GM19463 (cell line): ENCODE data around the gene AVPR2.

ENCODE experiments used
- ATAC-seq: cut with Tn5 transposase; IDR thresholded peaks from one replicate; pipeline ENCODE4 v1.9.1; 2021; ENCODE audit warnings: mild to moderate bottlenecking, moderate library complexity; ENCODE audit not compliant: unreplicated experiment

The AVPR2 gene

DNA sequence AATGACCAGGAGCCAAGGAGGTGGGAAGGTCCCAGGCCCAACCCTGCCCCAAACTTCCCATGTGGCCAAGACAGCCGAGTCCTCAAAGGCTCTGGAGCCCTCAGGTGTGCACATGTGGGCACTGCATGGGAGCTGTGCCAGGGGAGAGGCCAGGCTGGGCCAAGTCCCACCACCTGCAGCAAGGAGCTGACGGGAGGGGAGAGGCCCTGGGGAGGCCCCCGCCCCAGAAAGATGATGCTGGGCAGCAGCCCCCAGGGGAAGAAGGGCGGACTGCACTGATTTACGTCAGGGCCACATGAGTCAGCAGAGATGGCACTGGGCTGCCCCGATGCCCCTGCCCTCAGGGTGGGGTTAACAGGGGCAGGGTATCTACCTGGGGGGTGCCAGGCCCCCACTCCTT lies 19.9 kb upstream of the AVPR2 start:
- no peak for ATAC-seq

DNA sequence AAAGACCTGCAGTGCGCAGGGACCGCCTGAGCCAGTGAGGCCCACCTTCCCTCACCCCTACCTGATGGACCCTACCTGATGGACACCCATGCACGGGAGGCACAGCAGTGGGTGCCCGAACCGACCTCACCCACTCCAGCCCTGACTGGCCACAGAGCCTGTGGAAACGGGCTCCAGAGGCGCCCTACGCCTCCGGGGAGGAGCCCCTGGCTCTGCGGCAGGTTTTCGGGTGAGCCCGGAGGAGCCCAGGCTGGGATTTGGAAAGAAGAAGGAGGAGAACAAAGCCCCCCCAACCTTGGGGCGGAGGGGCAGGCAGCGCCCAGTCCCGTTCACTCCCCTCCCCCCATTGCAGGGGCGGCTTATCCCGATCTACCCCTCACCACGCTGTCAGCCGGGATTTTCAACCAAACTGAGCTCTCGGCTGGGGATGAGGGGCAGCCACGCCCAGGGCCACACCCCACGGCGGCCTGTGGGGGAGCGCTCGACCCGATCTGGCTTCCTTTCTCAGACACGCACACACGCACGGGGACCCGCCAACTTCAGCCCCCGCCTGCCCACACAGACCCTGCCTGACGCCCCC lies 19.2 kb upstream of the AVPR2 start:
- ATAC-seq: no peak

DNA sequence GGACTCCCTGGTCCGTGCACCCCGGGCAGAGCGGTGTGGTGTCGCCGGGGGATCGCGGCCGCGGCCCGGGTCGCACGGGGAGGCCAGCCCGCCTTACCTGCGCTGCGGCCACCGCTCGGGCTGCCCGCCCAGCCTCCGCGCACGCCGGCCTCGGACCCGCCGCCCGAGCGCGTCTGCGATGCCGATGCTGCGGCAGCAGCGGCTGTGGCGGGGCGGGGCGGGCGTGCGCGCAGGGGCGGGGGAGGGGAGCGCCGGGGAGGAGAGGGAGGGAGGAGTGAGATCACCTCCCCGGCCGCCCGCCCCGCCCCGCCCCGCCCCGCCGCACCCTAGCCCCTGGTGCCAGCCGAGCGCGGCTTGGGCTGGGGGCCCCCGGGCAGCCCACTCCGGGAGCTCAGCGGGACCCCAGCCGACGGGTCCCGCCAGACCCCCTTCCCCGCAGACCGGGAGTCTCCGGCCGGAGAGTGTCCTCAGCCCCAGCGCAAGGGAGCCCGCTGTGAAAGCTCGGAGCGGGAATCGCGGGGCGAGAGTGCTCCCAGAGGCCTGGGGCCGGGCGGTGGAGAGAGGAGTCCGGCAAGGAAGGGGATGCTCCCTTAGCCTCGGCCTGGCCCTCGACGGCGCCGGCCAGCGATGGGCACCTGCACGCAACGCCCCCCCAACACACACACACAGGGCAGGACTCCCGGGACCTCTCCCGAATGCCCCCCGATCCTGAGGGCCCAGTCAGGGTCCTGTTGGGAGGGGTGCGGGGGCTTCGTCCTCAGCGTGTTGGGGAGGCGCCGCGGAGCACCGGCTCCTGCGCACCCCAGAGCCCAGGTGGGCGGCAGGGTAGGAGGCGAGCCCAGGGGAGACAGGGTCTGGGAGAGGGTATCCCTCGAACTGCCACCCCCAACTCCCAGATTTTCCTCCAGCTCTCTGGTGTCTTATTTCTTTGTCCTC lies 18.2 kb upstream of the AVPR2 start, which contains the start of gene L1CAM:
L1CAM (minus strand) TSS at position 206 of the 936 bp plus-strand sequence. CDS start 10,337 bp downstream, outside the sequence.
- ATAC-seq: no peak

DNA sequence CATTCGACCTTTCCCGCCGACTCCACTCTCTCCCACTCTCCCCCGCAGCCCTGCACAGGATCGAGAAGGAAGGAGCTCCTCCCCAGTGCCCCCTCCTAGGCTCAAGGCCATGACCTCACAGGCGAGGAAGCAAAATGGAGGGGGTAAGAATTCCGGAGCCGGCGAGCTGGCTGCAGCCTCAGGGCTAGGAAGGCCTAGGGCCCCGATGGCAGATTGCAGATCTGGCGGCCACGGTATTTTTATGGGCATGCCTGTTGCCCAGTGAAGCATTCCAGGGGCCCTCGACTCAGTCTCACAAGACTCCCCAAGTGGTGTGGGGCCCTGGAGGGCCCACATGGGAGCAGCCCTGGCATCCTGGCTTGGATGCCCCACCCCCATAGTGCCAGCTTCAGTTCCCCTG lies 17.6 kb upstream of the AVPR2 start:
- no peak for ATAC-seq

DNA sequence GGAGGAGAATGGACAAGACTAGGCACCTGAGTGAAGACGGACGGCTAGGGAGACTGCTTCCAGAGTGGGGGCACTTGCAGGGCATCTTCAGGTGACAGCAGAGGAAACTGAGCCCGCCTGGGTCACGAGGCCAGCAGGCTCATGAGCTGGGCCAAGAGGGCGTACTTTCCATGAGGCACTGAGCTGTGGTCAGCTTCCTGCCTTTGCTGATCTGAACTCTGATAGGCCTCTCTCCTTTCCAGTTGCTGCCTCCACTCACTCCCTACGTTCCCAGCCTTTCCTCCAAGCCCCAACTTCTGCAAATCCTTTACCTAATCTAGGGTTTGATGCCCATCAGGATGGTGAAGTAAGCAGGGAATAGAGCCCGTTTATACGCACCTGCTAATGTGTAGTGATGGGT lies 17.1 kb upstream of the AVPR2 start:
- ATAC-seq: no peak

DNA sequence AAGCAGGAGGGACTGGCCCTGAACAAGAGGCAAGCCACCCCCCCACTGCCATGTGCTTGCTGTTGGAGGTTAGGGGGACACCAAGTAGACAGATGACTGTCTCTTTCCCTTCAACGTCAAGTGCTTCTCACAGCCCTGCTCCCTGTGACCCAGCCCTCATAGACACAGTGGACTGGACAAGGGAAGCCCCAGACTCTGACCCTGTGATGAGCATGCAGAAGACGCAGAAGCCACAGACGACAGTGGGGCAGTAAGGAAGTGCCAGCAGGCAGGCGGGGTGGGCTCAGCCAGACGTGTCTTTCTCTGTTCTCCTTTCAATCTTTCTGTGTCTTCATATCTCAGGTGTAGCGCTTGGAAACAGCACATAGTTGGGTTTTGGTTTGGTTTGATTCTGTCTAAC lies 16.1 kb upstream of the AVPR2 start:
- peak; percentile 67 for ATAC-seq

DNA sequence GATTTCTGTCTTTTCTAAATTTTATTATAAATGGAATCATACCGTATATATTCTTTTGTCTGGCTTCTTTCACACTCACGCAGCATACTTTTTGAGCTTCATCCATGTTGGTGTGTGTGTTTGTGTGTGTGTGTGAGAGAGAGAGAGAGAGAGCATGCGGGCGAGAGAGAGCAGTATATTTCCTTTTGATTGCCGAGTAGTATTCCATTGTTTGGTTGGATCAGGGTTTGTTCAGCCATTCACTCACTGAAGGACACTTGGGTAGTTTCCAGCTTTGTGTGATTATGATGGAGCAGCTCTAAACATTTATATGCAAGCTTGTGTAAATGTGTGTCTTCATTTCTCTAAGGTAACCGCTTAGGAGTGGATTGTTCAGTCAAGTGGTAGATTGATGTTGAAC lies 15.3 kb upstream of the AVPR2 start:
- no peak for ATAC-seq

DNA sequence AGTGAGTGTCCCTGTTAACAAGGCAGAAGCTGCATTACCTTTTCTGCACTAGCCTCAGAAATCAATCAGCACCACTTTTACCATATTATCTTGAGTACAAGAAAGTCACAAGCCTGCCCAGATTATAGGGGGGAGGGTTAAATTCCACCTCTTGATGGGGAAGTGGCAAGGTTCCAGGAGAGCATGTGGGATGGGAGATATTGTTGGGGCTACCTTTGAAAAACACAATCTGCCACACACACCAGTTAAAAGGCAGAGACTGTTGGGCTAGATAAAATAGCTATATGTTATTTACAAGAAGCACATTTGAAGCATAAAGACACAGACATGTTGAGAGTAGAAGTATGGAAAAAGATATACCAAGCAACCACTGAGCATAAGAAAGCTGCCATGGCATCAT lies 6.6 kb upstream of the AVPR2 start:
- no peak for ATAC-seq

DNA sequence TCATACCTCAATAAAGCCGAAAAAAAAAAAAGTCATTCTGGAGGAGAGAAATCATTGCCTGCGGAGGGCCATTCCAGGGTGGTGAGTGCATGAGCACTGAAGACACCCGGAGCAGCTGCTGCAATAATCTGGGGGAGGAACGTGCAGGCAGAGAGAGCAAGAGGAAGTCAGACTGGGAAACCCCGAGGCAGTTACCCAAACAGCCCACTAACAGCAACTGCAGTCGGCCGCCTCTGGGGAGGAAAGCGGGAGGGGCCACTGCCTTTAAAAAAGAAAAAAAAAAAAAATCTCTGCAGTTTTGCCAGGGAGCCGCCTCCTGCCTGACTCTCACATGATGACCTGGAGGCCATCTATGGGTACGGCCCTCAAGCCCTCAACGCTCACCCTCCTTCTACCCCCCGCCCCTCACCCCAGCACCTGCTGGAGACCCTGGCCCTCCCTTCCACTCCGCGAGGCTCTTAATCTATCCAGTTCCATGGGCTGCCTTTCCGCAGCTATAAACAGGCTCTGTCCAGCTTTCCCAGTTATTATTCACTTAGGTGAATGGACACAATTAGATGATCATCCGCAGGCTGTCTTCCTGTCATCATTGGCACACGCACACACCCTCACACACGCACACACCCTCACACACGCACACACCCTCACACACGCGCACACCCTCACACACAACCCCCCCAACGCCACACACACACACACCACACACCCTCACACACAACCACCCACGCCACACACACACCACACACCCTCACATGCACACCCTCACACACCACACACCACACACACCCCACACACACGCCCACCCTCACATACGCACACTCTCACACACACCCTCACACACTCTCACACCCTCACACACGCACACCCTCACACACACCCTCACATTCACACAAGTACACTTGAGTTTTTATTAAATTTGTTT lies 3.4 kb upstream of the AVPR2 start:
- peak; percentile 87 for ATAC-seq

DNA sequence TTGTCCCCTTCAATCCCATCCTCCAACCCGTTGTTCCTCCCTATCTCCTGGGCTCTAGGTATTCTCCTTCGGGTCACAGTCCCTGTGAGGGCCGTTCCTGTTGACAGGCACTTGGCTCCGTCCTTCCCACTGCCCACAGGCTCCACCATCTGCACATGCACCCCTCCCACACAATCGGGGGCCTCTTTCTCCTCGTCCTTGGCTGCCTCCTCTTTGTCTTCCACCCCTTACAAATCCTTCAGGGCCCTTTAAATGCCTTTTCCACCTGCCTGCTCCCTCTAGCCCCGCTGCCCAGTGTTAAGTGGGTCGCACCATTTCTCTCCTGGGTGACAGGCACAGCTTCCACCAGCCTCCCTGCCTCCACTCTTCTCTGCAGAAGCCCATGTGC lies 2.7 kb upstream of the AVPR2 start:
- no peak for ATAC-seq

DNA sequence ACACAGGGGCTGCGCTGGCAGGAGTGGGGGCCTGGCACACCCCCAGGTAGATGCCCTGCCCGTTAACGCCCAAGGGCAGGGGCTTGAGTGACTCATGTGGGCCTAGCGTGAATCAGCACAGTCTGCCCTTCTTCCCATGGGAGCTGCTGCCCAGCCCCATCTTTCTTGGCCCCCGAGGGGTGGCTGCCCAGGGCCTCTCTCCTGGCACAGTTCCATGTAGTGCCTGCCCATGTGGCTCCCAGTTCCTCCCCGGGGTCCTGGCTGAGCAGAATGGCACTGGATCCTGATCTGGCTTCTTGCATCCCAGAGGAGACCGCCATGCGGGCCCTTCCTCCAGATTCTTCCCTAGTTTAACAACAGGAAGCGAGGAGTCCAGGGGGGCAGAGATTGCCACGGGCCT lies 2.1 kb upstream of the AVPR2 start:
- ATAC-seq: no peak

DNA sequence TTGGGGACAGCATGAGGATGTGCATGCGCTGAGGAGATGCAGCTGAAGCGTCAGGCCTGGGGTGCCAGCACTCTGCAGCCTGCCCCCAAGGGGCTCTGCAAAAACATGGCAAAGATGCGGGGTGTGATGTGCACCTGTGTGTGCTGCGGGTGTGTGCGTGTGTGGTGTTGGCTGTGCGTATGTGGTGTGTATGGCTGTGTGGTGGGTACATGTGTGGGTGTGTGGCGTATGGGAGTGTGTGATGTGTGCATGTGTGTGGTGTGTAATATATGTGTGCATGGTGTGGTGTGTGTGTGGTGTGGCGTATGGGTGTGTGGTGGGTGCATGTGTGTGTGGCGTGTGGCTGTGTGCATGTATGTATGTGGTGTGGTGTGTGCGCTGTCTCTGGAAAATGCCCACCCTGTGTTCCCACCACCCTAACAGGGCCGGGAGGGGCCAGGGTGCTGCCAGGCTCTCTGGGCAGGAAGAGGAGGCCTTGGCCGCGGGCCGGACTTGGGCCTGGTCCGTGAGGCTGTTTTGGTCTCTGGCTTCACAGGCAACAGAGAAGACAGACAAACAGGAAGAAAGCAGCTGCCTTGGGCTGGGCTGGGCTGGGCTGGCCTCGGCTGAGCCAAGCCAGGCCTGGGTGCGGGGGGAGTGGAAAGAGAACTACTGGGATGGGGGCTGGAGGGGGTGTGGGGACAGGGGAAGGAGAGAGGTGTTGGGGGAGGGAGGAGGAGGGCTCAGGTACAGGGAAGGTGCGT lies 1.1 kb upstream of the AVPR2 start:
- ATAC-seq: no peak

DNA sequence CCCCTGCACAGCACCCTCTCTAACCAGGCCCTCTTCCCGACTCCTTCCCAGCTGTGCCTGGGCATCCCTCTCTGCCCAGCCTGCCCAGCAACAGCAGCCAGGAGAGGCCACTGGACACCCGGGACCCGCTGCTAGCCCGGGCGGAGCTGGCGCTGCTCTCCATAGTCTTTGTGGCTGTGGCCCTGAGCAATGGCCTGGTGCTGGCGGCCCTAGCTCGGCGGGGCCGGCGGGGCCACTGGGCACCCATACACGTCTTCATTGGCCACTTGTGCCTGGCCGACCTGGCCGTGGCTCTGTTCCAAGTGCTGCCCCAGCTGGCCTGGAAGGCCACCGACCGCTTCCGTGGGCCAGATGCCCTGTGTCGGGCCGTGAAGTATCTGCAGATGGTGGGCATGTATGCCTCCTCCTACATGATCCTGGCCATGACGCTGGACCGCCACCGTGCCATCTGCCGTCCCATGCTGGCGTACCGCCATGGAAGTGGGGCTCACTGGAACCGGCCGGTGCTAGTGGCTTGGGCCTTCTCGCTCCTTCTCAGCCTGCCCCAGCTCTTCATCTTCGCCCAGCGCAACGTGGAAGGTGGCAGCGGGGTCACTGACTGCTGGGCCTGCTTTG lies 1.1 kb downstream of the AVPR2 start:
- no peak for ATAC-seq

DNA sequence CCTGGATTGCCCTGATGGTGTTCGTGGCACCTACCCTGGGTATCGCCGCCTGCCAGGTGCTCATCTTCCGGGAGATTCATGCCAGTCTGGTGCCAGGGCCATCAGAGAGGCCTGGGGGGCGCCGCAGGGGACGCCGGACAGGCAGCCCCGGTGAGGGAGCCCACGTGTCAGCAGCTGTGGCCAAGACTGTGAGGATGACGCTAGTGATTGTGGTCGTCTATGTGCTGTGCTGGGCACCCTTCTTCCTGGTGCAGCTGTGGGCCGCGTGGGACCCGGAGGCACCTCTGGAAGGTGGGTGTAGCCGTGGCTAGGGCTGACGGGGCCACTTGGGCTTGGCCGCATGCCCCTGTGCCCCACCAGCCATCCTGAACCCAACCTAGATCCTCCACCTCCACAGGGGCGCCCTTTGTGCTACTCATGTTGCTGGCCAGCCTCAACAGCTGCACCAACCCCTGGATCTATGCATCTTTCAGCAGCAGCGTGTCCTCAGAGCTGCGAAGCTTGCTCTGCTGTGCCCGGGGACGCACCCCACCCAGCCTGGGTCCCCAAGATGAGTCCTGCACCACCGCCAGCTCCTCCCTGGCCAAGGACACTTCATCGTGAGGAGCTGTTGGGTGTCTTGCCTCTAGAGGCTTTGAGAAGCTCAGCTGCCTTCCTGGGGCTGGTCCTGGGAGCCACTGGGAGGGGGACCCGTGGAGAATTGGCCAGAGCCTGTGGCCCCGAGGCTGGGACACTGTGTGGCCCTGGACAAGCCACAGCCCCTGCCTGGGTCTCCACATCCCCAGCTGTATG lies 1.8 kb downstream of the AVPR2 start:
- ATAC-seq: no peak

DNA sequence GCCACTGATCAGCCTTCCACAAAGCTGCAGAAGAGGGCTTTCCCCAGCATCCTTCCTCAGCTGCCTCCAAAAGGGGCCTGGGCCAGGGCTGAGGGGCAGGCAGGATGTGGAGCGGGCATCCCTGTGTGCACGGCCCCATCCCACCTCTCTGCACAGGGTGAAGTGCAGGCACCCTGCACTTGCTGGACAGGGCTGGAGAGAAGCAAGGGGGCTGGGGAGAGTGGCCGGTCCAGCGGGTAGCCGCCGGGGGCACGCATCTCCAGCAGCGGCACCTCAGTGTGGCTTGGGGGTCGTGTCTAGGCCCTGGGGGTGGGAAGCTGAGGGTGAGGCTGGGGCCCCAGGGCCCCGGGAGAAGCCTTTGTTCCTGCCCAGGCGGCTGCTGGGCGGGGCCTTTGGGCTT lies 3.0 kb downstream of the AVPR2 start:
- ATAC-seq: no peak

DNA sequence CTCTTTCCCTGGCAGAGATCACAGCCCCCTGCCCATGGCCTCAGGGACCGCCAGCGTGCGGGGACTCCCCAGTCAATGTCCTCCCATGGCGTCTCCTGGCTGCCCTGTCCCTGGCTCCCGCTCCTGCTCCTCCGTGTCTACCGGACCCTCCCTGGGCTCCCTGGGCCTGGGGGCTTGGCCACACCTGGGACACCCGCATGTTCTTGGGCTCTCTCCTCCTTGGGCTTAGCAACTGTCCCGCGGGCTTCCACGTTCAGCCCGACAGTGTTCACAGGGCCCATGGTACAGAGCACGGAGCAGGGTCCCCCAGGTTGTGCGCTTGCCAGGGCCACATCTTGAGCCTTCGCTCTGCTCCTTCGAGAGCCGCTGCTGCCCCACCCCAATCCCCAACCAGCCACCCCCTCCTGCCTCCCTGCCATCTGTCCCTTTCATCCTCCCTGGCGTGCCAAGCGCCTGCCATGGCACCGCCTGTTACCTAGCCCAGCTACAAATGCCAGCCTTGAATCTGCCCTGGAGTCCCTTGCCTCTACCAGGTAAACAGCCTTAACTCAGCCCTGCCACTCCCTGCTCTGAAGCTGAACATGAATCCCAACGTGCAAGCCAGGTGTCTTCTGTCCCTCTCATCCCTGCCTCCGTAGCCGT lies 3.9 kb downstream of the AVPR2 start:
- ATAC-seq: no peak

DNA sequence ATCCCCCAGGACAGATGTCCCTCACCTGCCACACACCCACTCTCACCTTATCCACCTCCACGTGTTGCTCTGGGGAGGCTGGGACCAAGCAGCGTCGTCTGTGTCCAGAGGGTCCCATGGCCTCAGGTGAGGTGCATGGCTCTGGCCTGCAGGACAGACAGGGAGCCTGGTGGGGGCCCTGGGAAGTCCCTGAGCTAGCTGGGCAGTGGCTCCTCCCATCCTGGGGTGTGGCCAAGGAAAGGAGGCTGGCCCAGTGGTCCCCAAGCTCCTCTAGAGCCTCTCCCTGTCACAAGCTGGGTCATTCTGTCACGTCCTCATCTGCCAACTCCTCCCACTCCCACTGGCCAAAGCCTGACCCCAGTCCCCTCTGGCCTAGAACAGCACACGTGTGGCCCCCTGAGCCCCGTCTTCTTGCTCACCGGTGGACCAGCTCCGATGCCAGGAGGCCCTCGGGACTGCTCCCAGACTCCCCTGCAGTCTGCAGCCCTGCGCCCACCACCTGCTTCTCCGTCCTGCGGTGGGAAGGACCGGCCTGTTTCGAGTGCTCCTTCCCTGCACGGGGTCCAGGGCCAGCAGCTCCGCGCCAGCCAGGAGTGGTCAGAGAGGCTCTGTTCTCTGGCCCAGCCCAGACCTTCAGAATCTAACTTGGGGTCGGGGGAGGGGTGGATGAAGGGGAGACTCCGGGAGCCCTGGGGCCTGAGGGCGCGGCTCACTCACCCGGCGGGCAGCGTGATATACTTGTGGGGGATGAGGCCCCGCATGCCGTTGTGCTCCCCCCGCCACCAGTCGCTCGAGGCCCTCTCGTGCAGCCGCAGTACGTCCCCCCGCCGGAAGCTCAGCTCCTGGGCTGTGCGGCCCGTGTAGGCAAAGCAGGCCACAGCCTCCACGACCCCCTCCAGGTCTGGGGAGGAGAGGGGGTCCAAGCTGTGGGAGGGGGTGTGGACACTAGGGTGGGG lies 4.8 kb downstream of the AVPR2 start:
- no peak for ATAC-seq

DNA sequence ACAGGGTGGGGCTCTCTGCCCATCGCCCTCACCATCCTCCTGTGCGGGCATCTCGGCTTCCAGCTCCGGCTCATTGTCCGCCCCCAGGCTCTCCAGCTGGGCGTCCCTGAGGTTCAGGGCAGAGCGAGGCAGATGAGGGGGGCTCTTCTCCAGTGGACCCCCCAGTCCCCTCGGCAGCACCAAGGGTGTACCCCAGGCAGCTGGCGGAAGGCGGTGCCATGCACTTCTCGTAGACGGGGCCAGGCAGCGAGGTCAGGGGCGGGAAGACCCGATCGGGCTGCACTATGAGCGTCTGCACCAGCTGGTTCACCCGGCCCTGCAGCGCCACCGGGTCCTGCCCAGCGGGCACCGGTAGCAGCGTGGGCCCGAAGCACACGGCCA lies 5.5 kb downstream of the AVPR2 start:
- ATAC-seq: no peak
